HG03354 (cell line): ENCODE results near the gene PLCB1.
"Not testable (repeated sequence)": the region's sequence is repeated elsewhere in the genome, so short reads cannot be mapped to it uniquely, and the experiment has no call there.

Experiments used
- ATAC-seq: cut with Tn5 transposase; IDR thresholded peaks from one replicate; pipeline ENCODE4 v1.9.1; 2021; ENCODE audit warnings: mild to moderate bottlenecking; ENCODE audit not compliant: unreplicated experiment, poor library complexity, severe bottlenecking

The PLCB1 gene

GRCh38 chr20:8355453-8355852 lies 223.4 kb downstream of the PLCB1 start:
- ATAC-seq: no peak

- ATAC-seq: no peak
Measured at GRCh38 chr20:8356806-8357205, 224.7 kb downstream of the PLCB1 start.

- no peak for ATAC-seq
Measured at GRCh38 chr20:8357703-8358102, 225.6 kb downstream of the PLCB1 start.

- no peak for ATAC-seq
Measured at GRCh38 chr20:8360035-8360434, 228.0 kb downstream of the PLCB1 start.

- ATAC-seq: no peak
Measured at GRCh38 chr20:8361006-8361652, 229.1 kb downstream of the PLCB1 start.

- no peak for ATAC-seq
Measured at GRCh38 chr20:8361779-8362178, 229.7 kb downstream of the PLCB1 start.

GRCh38 chr20:8362457-8362856 lies 230.4 kb downstream of the PLCB1 start:
- ATAC-seq: no peak

- no peak for ATAC-seq
Measured at GRCh38 chr20:8363970-8364733, 232.1 kb downstream of the PLCB1 start.

- no peak for ATAC-seq
Measured at GRCh38 chr20:8364734-8365078, 232.6 kb downstream of the PLCB1 start.

- no peak for ATAC-seq
Measured at GRCh38 chr20:8365634-8366033, 233.6 kb downstream of the PLCB1 start.

- ATAC-seq: no peak
Measured at GRCh38 chr20:8366303-8366923, 234.3 kb downstream of the PLCB1 start.

GRCh38 chr20:8367689-8368088 lies 235.6 kb downstream of the PLCB1 start:
- ATAC-seq: no peak

GRCh38 chr20:8368670-8369069 lies 236.6 kb downstream of the PLCB1 start:
- no peak for ATAC-seq

- no peak for ATAC-seq
Measured at GRCh38 chr20:8369311-8369710, 237.2 kb downstream of the PLCB1 start.

GRCh38 chr20:8370774-8371173 lies 238.7 kb downstream of the PLCB1 start:
- no peak for ATAC-seq

GRCh38 chr20:8372824-8373380 lies 240.8 kb downstream of the PLCB1 start:
- no peak for ATAC-seq

GRCh38 chr20:8373579-8373978 lies 241.5 kb downstream of the PLCB1 start:
- ATAC-seq: no peak

- no peak for ATAC-seq
Measured at GRCh38 chr20:8375898-8376297, 243.8 kb downstream of the PLCB1 start.

GRCh38 chr20:8376940-8377339 lies 244.9 kb downstream of the PLCB1 start:
- ATAC-seq: no peak

GRCh38 chr20:8379125-8379524 lies 247.1 kb downstream of the PLCB1 start:
- not testable (repeated sequence) for ATAC-seq

GRCh38 chr20:8385247-8385646 lies 253.2 kb downstream of the PLCB1 start:
- ATAC-seq: no peak
